HG02970 (cell line): ENCODE measurements around the gene CDC42EP5.

Source experiments
- ATAC-seq: cut with Tn5 transposase; IDR thresholded peaks from one replicate; pipeline ENCODE4 v1.9.1; 2021; ENCODE audit warnings: mild to moderate bottlenecking, moderate library complexity, moderate number of reproducible peaks; ENCODE audit not compliant: unreplicated experiment, low FRiP score

The CDC42EP5 gene

GRCh38 chr19:54415208-54415900, 57.7 kb downstream of the CDC42EP5 start, which contains the start of gene TTYH1:
TSS of gene TTYH1 (plus strand) at chr19:54415464. CDS start at chr19:54415553, 89 bp downstream.
- no peak for ATAC-seq
